HAP-1 (cell line): ENCODE data around the gene LLGL2.

ENCODE experiments used
- DNase-seq, 2 experiments: peaks; one replicate each; pipeline ENCODE4 v3.0.0-alpha.2; 2016 to 2020; ENCODE audit warnings: low spot score in 2 of 2
- H3K27me3 ChIP-seq: fragments of 250-450 bp; sonication (Bioruptor Pico); 2 replicates; pipeline ENCODE4 v1.5.1; 2020; ENCODE audit warnings: low read depth, mild to moderate bottlenecking, moderate library complexity
- H3K36me3 ChIP-seq: fragments of 250-450 bp; sonication (Bioruptor Pico); replicated peaks from 2 replicates; pipeline ENCODE4 v1.5.1; 2020; ENCODE audit warnings: mild to moderate bottlenecking
- H3K4me1 ChIP-seq: fragments of 250-450 bp; sonication (Bioruptor Pico); 2 replicates; pipeline ENCODE4 v1.5.1; 2020; ENCODE audit warnings: mild to moderate bottlenecking
- H3K4me3 ChIP-seq: fragments of 250-450 bp; sonication (Bioruptor Pico); 2 replicates; pipeline ENCODE4 v1.5.1; 2020; ENCODE audit warnings: mild to moderate bottlenecking, moderate library complexity
- H3K9me3 ChIP-seq: fragments of 250-450 bp; sonication (Bioruptor Pico); 2 replicates; pipeline ENCODE4 v1.5.1; 2020; ENCODE audit warnings: mild to moderate bottlenecking, moderate library complexity
- in situ Hi-C: fragments of 300-500 bp; cut with MboI; formaldehyde crosslinking; loops from 3 replicates; pipeline ENCODE4 v1.14.3; 2020; ENCODE audit warnings: low sequenced_read_pairs, inconsistent platforms, mixed read lengths

Gene LLGL2

GRCh38 chr17:75487351-75488070, 38.0 kb upstream of the LLGL2 start:
- in situ Hi-C loops: no loop called here
- no peaks in the 10 kb centered on the region for H3K4me1 ChIP-seq
- no peak for DNase-seq
- peaks cover 3% of the 10 kb centered on the region; the same call in 1 of the 2 replicates for H3K36me3 ChIP-seq
- no peaks in the 10 kb centered on the region for H3K27me3 ChIP-seq
- H3K4me3 ChIP-seq: no peak overlapping the region
- no peaks in the 10 kb centered on the region for H3K9me3 ChIP-seq

GRCh38 chr17:75488693-75489510, 36.6 kb upstream of the LLGL2 start:
- no peaks in the 10 kb centered on the region for H3K4me1 ChIP-seq
- H3K4me3 ChIP-seq: no peak overlapping the region
- no peak for DNase-seq
- H3K9me3 ChIP-seq: no peaks in the 10 kb centered on the region
- in situ Hi-C loops: no loop called here
- H3K27me3 ChIP-seq: no peaks in the 10 kb centered on the region
- peaks cover 16% of the 10 kb centered on the region for H3K36me3 ChIP-seq

- in situ Hi-C loops: no loop called here
- H3K4me3 ChIP-seq: no peak overlapping the region
- no peak for DNase-seq
Measured at GRCh38 chr17:75489511-75489955, 36.0 kb upstream of the LLGL2 start.

GRCh38 chr17:75490173-75490743, 35.2 kb upstream of the LLGL2 start:
- H3K9me3 ChIP-seq: no peaks in the 10 kb centered on the region
- H3K4me3 ChIP-seq: no peak overlapping the region
- in situ Hi-C loops: no loop called here
- no peak for DNase-seq
- H3K4me1 ChIP-seq: no peaks in the 10 kb centered on the region
- H3K36me3 ChIP-seq: peaks cover 20% of the 10 kb centered on the region
- no peaks in the 10 kb centered on the region for H3K27me3 ChIP-seq

More at GRCh38 chr17:75489511-75489955, 36.0 kb upstream of the LLGL2 start:
- no peaks in the 10 kb centered on the region for H3K27me3 ChIP-seq
- peaks cover 17% of the 10 kb centered on the region for H3K36me3 ChIP-seq
- H3K4me1 ChIP-seq: no peaks in the 10 kb centered on the region
- H3K9me3 ChIP-seq: no peaks in the 10 kb centered on the region

- Histone ChIP-seq H3K4me3 (no peak overlapping the region), H3K27me3 (no peaks in the 10 kb centered on the region), H3K9me3 (no peaks in the 10 kb centered on the region), H3K36me3 (peaks cover 24% of the 10 kb centered on the region), H3K4me1 (no peaks in the 10 kb centered on the region)
- no peak for DNase-seq
- in situ Hi-C loops: no loop called here
Measured at GRCh38 chr17:75490953-75491649, 34.4 kb upstream of the LLGL2 start.

GRCh38 chr17:75491680-75492079, 33.8 kb upstream of the LLGL2 start:
- H3K4me1 ChIP-seq: no peaks in the 10 kb centered on the region
- DNase-seq: no peak
- in situ Hi-C loops: no loop called here
- no peak overlapping the region for H3K4me3 ChIP-seq
- no peaks in the 10 kb centered on the region for H3K9me3 ChIP-seq
- H3K36me3 ChIP-seq: peaks cover 27% of the 10 kb centered on the region
- H3K27me3 ChIP-seq: no peaks in the 10 kb centered on the region

GRCh38 chr17:75492555-75493168, 32.8 kb upstream of the LLGL2 start:
- no peak for DNase-seq
- in situ Hi-C loops: no loop called here
- Histone ChIP-seq H3K4me1 (no peaks in the 10 kb centered on the region), H3K4me3 (no peak overlapping the region), H3K36me3 (peaks cover 31% of the 10 kb centered on the region), H3K9me3 (no peaks in the 10 kb centered on the region), H3K27me3 (no peaks in the 10 kb centered on the region)

GRCh38 chr17:75493476-75494129, 31.9 kb upstream of the LLGL2 start:
- peaks cover 38% of the 10 kb centered on the region for H3K36me3 ChIP-seq
- DNase-seq: no peak
- H3K9me3 ChIP-seq: no peaks in the 10 kb centered on the region
- in situ Hi-C loops: no loop called here
- H3K4me1 ChIP-seq: no peaks in the 10 kb centered on the region
- no peaks in the 10 kb centered on the region for H3K27me3 ChIP-seq
- no peak overlapping the region for H3K4me3 ChIP-seq

- Histone ChIP-seq H3K9me3 (no peaks in the 10 kb centered on the region), H3K36me3 (peaks cover 44% of the 10 kb centered on the region), H3K27me3 (no peaks in the 10 kb centered on the region), H3K4me3 (no peak overlapping the region), H3K4me1 (no peaks in the 10 kb centered on the region)
- DNase-seq: no peak
- in situ Hi-C loops: no loop called here
Measured at GRCh38 chr17:75494326-75494877, 31.1 kb upstream of the LLGL2 start.

- H3K27me3 ChIP-seq: no peaks in the 10 kb centered on the region
- H3K4me1 ChIP-seq: no peaks in the 10 kb centered on the region
- H3K4me3 ChIP-seq: no peak overlapping the region
- H3K36me3 ChIP-seq: peaks cover 60% of the 10 kb centered on the region
- H3K9me3 ChIP-seq: no peaks in the 10 kb centered on the region
- no peak for DNase-seq
- in situ Hi-C loops: no loop called here
Measured at GRCh38 chr17:75496005-75496404, 29.5 kb upstream of the LLGL2 start.

- no peaks in the 10 kb centered on the region for H3K27me3 ChIP-seq
- no peaks in the 10 kb centered on the region for H3K9me3 ChIP-seq
- H3K4me3 ChIP-seq: no peak overlapping the region
- no peaks in the 10 kb centered on the region for H3K4me1 ChIP-seq
- no peak for DNase-seq
- in situ Hi-C loops: no loop called here
- peaks cover 58% of the 10 kb centered on the region for H3K36me3 ChIP-seq
Measured at GRCh38 chr17:75498039-75498725, 27.3 kb upstream of the LLGL2 start.

GRCh38 chr17:75498726-75499213, 26.7 kb upstream of the LLGL2 start:
- no peak for DNase-seq
- Histone ChIP-seq H3K9me3 (no peaks in the 10 kb centered on the region), H3K36me3 (peaks cover 55% of the 10 kb centered on the region), H3K27me3 (no peaks in the 10 kb centered on the region), H3K4me1 (no peaks in the 10 kb centered on the region), H3K4me3 (no peak overlapping the region)
- in situ Hi-C loops: no loop called here
